Aorta (tissue), 5 donors: ENCODE results near the gene TMEM134. TPM values are rescaled to one million over a fixed set of nuclear protein-coding genes. Genes with fewer than 3 reads are reported as not detected.

ENCODE experiments used
- ATAC-seq: fragments of 200-7000 bp; cut with Tn5 transposase; one replicate; pipeline ENCODE4 v1.9.1; 2022; ENCODE audit warnings: moderate library complexity; ENCODE audit not compliant: low FRiP score
- DNase-seq, 2 donors: peaks; one replicate each; pipeline ENCODE4 v3.0.0-alpha.2; 2020
- H3K27ac ChIP-seq, 2 donors: one replicate each; pipeline ENCODE4 v1.5.1; 2013; ENCODE audit warnings: low read length in 2 of 2, mild to moderate bottlenecking in 2 of 2, moderate library complexity in 2 of 2, control low read depth in 1 of 2, inconsistent platforms in 1 of 2, low read depth in 1 of 2
- H3K27me3 ChIP-seq, 2 donors: one replicate each; pipeline ENCODE4 v1.6.1; 2013; ENCODE audit warnings: control low read depth in 1 of 2, low read length in 1 of 2, mild to moderate bottlenecking in 1 of 2, moderate library complexity in 1 of 2; ENCODE audit not compliant: insufficient read depth in 2 of 2, control insufficient read depth in 1 of 2
- H3K36me3 ChIP-seq, 2 donors: one replicate each; pipeline ENCODE4 v1.6.1; 2013; ENCODE audit warnings: control low read depth in 1 of 2, low read length in 1 of 2, mild to moderate bottlenecking in 1 of 2; ENCODE audit not compliant: insufficient read depth in 2 of 2, control insufficient read depth in 1 of 2
- H3K4me1 ChIP-seq, 2 donors: one replicate each; pipeline ENCODE4 v1.6.1; 2013; ENCODE audit warnings: low read length in 2 of 2, control low read depth in 1 of 2, mild to moderate bottlenecking in 1 of 2, moderate library complexity in 1 of 2; ENCODE audit not compliant: insufficient read depth in 2 of 2, control insufficient read depth in 1 of 2
- H3K4me3 ChIP-seq, 2 donors: one replicate each; pipeline ENCODE4 v1.5.1; 2013; ENCODE audit warnings: low read length in 2 of 2, control low read depth in 1 of 2, mild to moderate bottlenecking in 1 of 2
- H3K9me3 ChIP-seq: one replicate; pipeline ENCODE4 v1.6.1; 2013; ENCODE audit warnings: mild to moderate bottlenecking, low read length; ENCODE audit not compliant: control insufficient read depth
- WGBS, 2 donors: extraction: QIAGEN DNeasy Blood & Tissue Kit; methylation state at CpG; one replicate each; pipeline ENCODE4 v1.1.7; 2013; 5-methylcytosine and 5-hydroxymethylcytosine counted together
- intact Hi-C, 2 donors: fragments of 100-400 bp; cut with DNase I; formaldehyde crosslinking; loops; one replicate each; pipeline versions ENCODE4 v1.14.2 to v1.15.0; 2022
- microRNA-seq, 2 donors: library from miRNA; unstranded; fragments of <30 nt; microRNA quantifications; one replicate each; pipeline ENCODE4 v1.2.0, GENCODE V29; 2020
- polyA plus RNA-seq, 2 donors: library from polyadenylated mRNA; stranded (reverse); fragments of 200-250 nt; gene quantifications; one replicate each; pipeline ENCODE4 v1.2.3, GENCODE V29; 2013
- total RNA-seq, 2 donors: library from RNA; stranded (reverse); fragmentation: NEBNext Ultra II Directional; extraction: Animal tissue kit (Norgen Biotek cat#: 25700); gene quantifications; one replicate each; pipeline ENCODE4 v1.2.1, GENCODE V29; 2021
- donor health status: healthy with polysubstance abuse.
- donor health status: Bipolar disorder and iron deficiency.
- donor health status: DM: no; HTN: no; CAD: no.
- donor health status: DM: no; HTN: no; CAD: no.
- donor health status: DM: yes; HTN: yes; CAD: no.

Gene TMEM134
- total and polyA plus RNA-seq, 4 donors, result 20.0 to 63.2 (median 35.9) TPM

GRCh38 chr11:67411785-67412152, 57.3 kb downstream of the TMEM134 start:
- WGBS, 2 donors, result 58 to 65% methylated on average over 7 of the region's 7 CpGs
- Histone ChIP-seq H3K4me3 (no peak overlapping the region), H3K27ac (no peak overlapping the region), H3K27me3 (no peaks in the 10 kb centered on the region), H3K36me3 (no peaks in the 10 kb centered on the region), H3K4me1 (no peaks in the 10 kb centered on the region), H3K9me3 (no peaks in the 10 kb centered on the region)
- ATAC-seq (no peak), DNase-seq (no peak)
- intact Hi-C loops, result no loop called here

Small RNA genes within 50 kb of the gene (microRNA-seq; reads per million reads assigned to microRNA genes)
- gene MIR6752, result 0 to 1.8 reads per million in 2 donors

Other genes starting within 250 kb of the TMEM134 start
- 10 to 100 TPM; 53.8 to 77.6 TPM for gene GRK2, start 202.8 kb downstream of the TMEM134 start, total RNA-seq
- gene GRK2, start 202.8 kb downstream of the TMEM134 start, polyA plus RNA-seq, result 10 to 100 TPM; 29.3 to 53.6 TPM
- 10 to 100 TPM; 43.2 to 96.1 TPM for gene ANKRD13D, start 179.9 kb downstream of the TMEM134 start, total RNA-seq
- 100 to 1,000 TPM in 1 of 2 donors, 10 to 100 TPM in 1; 16.8 to 100 TPM for gene ANKRD13D, start 179.9 kb downstream of the TMEM134 start, polyA plus RNA-seq
- gene SSH3, start 165.7 kb downstream of the TMEM134 start, total RNA-seq, result 10 to 100 TPM; 27.3 to 37.0 TPM
- gene SSH3, start 165.7 kb downstream of the TMEM134 start, polyA plus RNA-seq, result 10 to 100 TPM; 13.3 to 24.1 TPM
- 10 to 100 TPM; 82.7 to 85.1 TPM for gene POLD4, start 115.7 kb downstream of the TMEM134 start, total RNA-seq
- 100 to 1,000 TPM; 175 to 338 TPM for gene POLD4, start 115.7 kb downstream of the TMEM134 start, polyA plus RNA-seq
- gene CLCF1, start 95.7 kb downstream of the TMEM134 start, total RNA-seq, result 10 to 100 TPM in 1 of 2 donors, 1 to 10 TPM in 1; 7.7 to 12.0 TPM
- 10 to 100 TPM in 1 of 2 donors, 1 to 10 TPM in 1; 2.6 to 19.5 TPM for gene CLCF1, start 95.7 kb downstream of the TMEM134 start, polyA plus RNA-seq
- gene RAD9A, start 77.3 kb downstream of the TMEM134 start, total RNA-seq, result 10 to 100 TPM; 14.6 to 25.1 TPM
- 10 to 100 TPM in 1 of 2 donors, 1 to 10 TPM in 1; 8.8 to 56.2 TPM for gene RAD9A, start 77.3 kb downstream of the TMEM134 start, polyA plus RNA-seq
- 10 to 100 TPM; 61.7 to 64.8 TPM for gene PPP1CA, start 67.4 kb downstream of the TMEM134 start, total RNA-seq
- gene PPP1CA, start 67.4 kb downstream of the TMEM134 start, polyA plus RNA-seq, result 10 to 100 TPM; 79.6 to 92.0 TPM
- 1 to 10 TPM; 4.2 to 9.5 TPM for gene TBC1D10C, start 65.2 kb downstream of the TMEM134 start, total RNA-seq
- gene TBC1D10C, start 65.2 kb downstream of the TMEM134 start, polyA plus RNA-seq, result 1 to 10 TPM; 1.9 to 2.3 TPM
- gene CARNS1, start 53.6 kb downstream of the TMEM134 start, total RNA-seq, result 1 to 10 TPM; 7.0 to 9.3 TPM
- 1 to 10 TPM in 1 of 2 donors, under 1 TPM in 1; 0.38 to 8.1 TPM for gene CARNS1, start 53.6 kb downstream of the TMEM134 start, polyA plus RNA-seq
- gene RPS6KB2, start 40.8 kb downstream of the TMEM134 start, total RNA-seq, result 10 to 100 TPM; 30.8 to 37.7 TPM
- gene RPS6KB2, start 40.8 kb downstream of the TMEM134 start, polyA plus RNA-seq, result 10 to 100 TPM; 38.2 to 84.8 TPM
- 1 to 10 TPM; 2.9 to 4.8 TPM for gene PTPRCAP, start 31.6 kb downstream of the TMEM134 start, total RNA-seq
- gene PTPRCAP, start 31.6 kb downstream of the TMEM134 start, polyA plus RNA-seq, result 10 to 100 TPM in 1 of 2 donors, 1 to 10 TPM in 1; 2.0 to 13.8 TPM
- gene CORO1B, start 25.8 kb downstream of the TMEM134 start, total RNA-seq, result 10 to 100 TPM; 77.6 to 79.6 TPM
- 10 to 100 TPM; 45.7 to 96.7 TPM for gene CORO1B, start 25.8 kb downstream of the TMEM134 start, polyA plus RNA-seq
- gene GPR152, start 16.5 kb downstream of the TMEM134 start, total RNA-seq, result not detected
- not detected for gene GPR152, start 16.5 kb downstream of the TMEM134 start, polyA plus RNA-seq
- gene CABP4, start 13.9 kb downstream of the TMEM134 start, total RNA-seq, result 1 to 10 TPM; 2.4 TPM
- 1 to 10 TPM in 1 of 2 donors, under 1 TPM in 1; 0.33 to 3.9 TPM for gene CABP4, start 13.9 kb downstream of the TMEM134 start, polyA plus RNA-seq
- gene AIP, start 13.8 kb upstream of the TMEM134 start, total RNA-seq, result 10 to 100 TPM; 61.2 to 63.1 TPM
- 100 to 1,000 TPM; 105 to 141 TPM for gene AIP, start 13.8 kb upstream of the TMEM134 start, polyA plus RNA-seq
- 10 to 100 TPM; 40.5 to 48.8 TPM for gene PITPNM1, start 36.1 kb upstream of the TMEM134 start, total RNA-seq
- gene PITPNM1, start 36.1 kb upstream of the TMEM134 start, polyA plus RNA-seq, result 10 to 100 TPM; 11.8 to 22.5 TPM
- 10 to 100 TPM; 40.8 to 65.6 TPM for gene CDK2AP2, start 38.9 kb upstream of the TMEM134 start, total RNA-seq
- gene CDK2AP2, start 38.9 kb upstream of the TMEM134 start, polyA plus RNA-seq, result 100 to 1,000 TPM in 1 of 2 donors, 10 to 100 TPM in 1; 87.3 to 105 TPM
- not detected for gene CABP2, start 54.2 kb upstream of the TMEM134 start, total RNA-seq
- gene CABP2, start 54.2 kb upstream of the TMEM134 start, polyA plus RNA-seq, result not detected
- gene GSTP1, start 114.6 kb upstream of the TMEM134 start, total RNA-seq, result 100 to 1,000 TPM; 371 to 432 TPM
- gene GSTP1, start 114.6 kb upstream of the TMEM134 start, polyA plus RNA-seq, result 100 to 1,000 TPM; 559 to 782 TPM
- gene NDUFV1, start 137.7 kb upstream of the TMEM134 start, total RNA-seq, result 100 to 1,000 TPM; 113 to 123 TPM
- gene NDUFV1, start 137.7 kb upstream of the TMEM134 start, polyA plus RNA-seq, result 100 to 1,000 TPM; 104 to 295 TPM
- 1 to 10 TPM; 4.6 to 6.8 TPM for gene NUDT8, start 160.7 kb upstream of the TMEM134 start, total RNA-seq
- 1 to 10 TPM; 4.1 to 9.5 TPM for gene NUDT8, start 160.7 kb upstream of the TMEM134 start, polyA plus RNA-seq
- gene TBX10, start 170.5 kb upstream of the TMEM134 start, total RNA-seq, result not detected
- gene TBX10, start 170.5 kb upstream of the TMEM134 start, polyA plus RNA-seq, result 1 to 10 TPM in 1 of 2 donors, under 1 TPM in 1; 0.23 to 5.4 TPM
- not detected for gene ACY3, start 181.5 kb upstream of the TMEM134 start, total RNA-seq
- 1 to 10 TPM in 1 of 2 donors, not detected in 1; 8.3 TPM for gene ACY3, start 181.5 kb upstream of the TMEM134 start, polyA plus RNA-seq
- not detected for gene ALDH3B2, start 205.4 kb upstream of the TMEM134 start, total RNA-seq
- gene ALDH3B2, start 205.4 kb upstream of the TMEM134 start, polyA plus RNA-seq, result under 1 TPM in 1 of 2 donors, not detected in 1; 0.05 TPM